Endothelial cell of umbilical vein (primary cell): ENCODE data around the gene LRRC43.

Experiments
- CTCF ChIP-seq, 2 donors: IDR thresholded peaks; 1 replicate in 1 of 2; 2 replicates in 1 of 2; pipeline ENCODE4 v1.5.1; 2011; ENCODE audit warnings: low read length in 2 of 2, mild to moderate bottlenecking in 2 of 2, moderate library complexity in 2 of 2, control low read depth in 1 of 2, inconsistent platforms in 1 of 2, low read depth in 1 of 2; ENCODE audit not compliant: insufficient read depth in 1 of 2; ENCODE audit errors: extremely low read depth in 1 of 2
- GATA2 ChIP-seq: IDR thresholded peaks from 2 replicates; pipeline ENCODE4 v1.7.0; 2011; ENCODE audit warnings: low read depth, mild to moderate bottlenecking, moderate library complexity, mixed read lengths, low read length; ENCODE audit not compliant: insufficient read length, insufficient read depth
- MAX ChIP-seq: IDR thresholded peaks from 2 replicates; pipeline ENCODE4 v1.6.1; 2011; ENCODE audit not compliant: insufficient read depth, insufficient read length
- POLR2A ChIP-seq: IDR thresholded peaks from 2 replicates; pipeline ENCODE4 v1.6.1; 2012; ENCODE audit warnings: low read depth, mild to moderate bottlenecking, control low read depth, low read length
- POLR2AphosphoS5 ChIP-seq: IDR thresholded peaks from 2 replicates; pipeline ENCODE4 v1.6.1; 2012; ENCODE audit warnings: low read depth, mild to moderate bottlenecking, control low read depth, low read length, moderate library complexity; ENCODE audit not compliant: insufficient read depth

DNA sequence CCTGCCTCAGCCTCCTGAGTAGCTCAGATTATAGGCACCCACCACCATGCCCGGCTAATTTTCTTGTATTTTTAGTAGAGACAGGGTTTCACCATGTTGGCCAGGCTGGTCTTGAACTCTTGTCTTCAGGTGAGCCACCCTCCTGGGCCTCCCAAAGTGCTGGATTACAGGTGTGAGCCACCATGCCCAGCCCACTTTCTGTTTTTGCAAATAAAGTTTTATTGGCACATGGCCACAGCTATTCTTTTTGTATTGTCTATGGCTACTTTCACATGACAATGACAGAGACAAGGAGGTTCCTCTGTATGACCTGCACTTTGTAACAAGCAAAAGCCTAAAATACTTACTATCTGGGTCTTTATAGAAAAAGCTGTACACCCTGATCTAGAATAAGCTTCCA lies 62.6 kb downstream of the LRRC43 start:
- no peak for TF ChIP-seq CTCF (IDR thresholded peaks at IDR 0.05; ENCODE audit: extremely low read depth in 1 of 2, insufficient read depth in 1 of 2, low read depth in 1 of 2, low read length in 2 of 2)
- TF ChIP-seq MAX, result no peak
- TF ChIP-seq POLR2A, result no peak
- TF ChIP-seq GATA2, result no peak
- TF ChIP-seq POLR2AphosphoS5, result no peak
